ENCODE measurements around the gene EIF4E2. TPM values are rescaled to one million over a fixed set of nuclear protein-coding genes. Genes with fewer than 3 reads are reported as not detected.

Gene EIF4E2
- total and polyA plus RNA-seq, 2 donors (not counting 3 experiments of a cell fraction or from before 2014, with no cell fraction given), result 50.0 to 96.5 TPM

DNA sequence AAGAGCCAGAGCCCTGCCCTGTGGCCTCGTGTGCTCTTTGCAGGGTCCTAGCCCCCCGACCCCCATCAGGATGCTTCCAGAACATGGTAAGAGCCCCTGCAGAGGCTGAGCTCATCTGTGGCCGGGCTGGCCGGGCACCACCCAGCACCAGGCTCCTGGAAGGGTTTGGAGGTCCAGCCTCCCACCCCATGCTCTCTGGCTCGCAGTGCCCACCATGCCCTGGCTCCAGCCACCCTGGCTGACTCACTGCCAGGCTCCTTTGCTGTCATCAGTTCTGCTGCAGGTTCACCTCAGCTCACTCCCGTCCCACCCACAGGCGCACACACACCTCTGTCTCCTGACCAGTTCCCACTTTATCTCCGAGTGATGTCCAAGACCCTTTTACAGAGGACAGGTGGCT, 37.5 kb downstream of the EIF4E2 start:
- BruUV-seq (replicated peaks), result no TSS peak
- Histone ChIP-seq H3K9me1 (replicated peaks; ENCODE audit: control insufficient read depth, extremely low read depth, insufficient read depth, low read length) (no peaks in the 10 kb centered on the region), H3K9me3 (replicated peaks; ENCODE audit: control insufficient read depth, insufficient read depth, low read length) (no peaks in the 10 kb centered on the region), H4K20me1 (replicated peaks; ENCODE audit: control insufficient read depth, extremely low read depth, insufficient read depth, low read length) (no peaks in the 10 kb centered on the region), H3K36me3 (ENCODE audit: control insufficient read depth in 2 of 2, extremely low read depth in 1 of 2, insufficient read depth in 2 of 2, low read length in 2 of 2) (no peaks in the 10 kb centered on the region), H3K4me2 (ENCODE audit: insufficient read depth, low read length) (no peak overlapping the region), H3K27me3 (ENCODE audit: control insufficient read depth in 2 of 2, insufficient read depth in 2 of 2, low read length in 2 of 2) (no peaks in the 10 kb centered on the region), H3K9ac (replicated peaks; ENCODE audit: extremely low read depth, insufficient read depth, low read length) (no peak overlapping the region), H3K79me2 (ENCODE audit: control insufficient read depth, insufficient read depth, low read length) (no peaks in the 10 kb centered on the region), H3K4me1 (ENCODE audit: control insufficient read depth, extremely low read depth, insufficient read depth, low read length) (peaks cover 7% of the 10 kb centered on the region), H2AFZ (ENCODE audit: low read depth, low read length) (no peak overlapping the region), H3K4me3 (replicated peaks in 1 of 3; ENCODE audit: insufficient read depth in 1 of 3, low read depth in 1 of 3, low read length in 3 of 3) (no peak overlapping the region), H3K27ac (ENCODE audit: insufficient read depth, low read depth, low read length) (no peak overlapping the region)
- POLR2A ChIA-PET, result no interaction called here
- FAIRE-seq (no peak), DNase-seq (ENCODE audit: low read depth, low spot score) (no peak)
- dilution Hi-C loops (cut with MboI; ENCODE audit: extremely low pct_ligation_motif_present, low sequenced_read_pairs), result no loop called here
- CTCF ChIA-PET, result no interaction called here
- TF ChIP-seq MYC (IDR thresholded peaks at IDR 0.05; ENCODE audit: low read depth, low read length) (no peak), FOS (IDR thresholded peaks at IDR 0.05; ENCODE audit: borderline replicate concordance, insufficient read depth, low read length) (no peak), EZH2 (IDR thresholded peaks at IDR 0.05; ENCODE audit: borderline replicate concordance, low read depth, low read length, severe bottlenecking) (no peak), POLR2A (IDR thresholded peaks at IDR 0.05; ENCODE audit: low read depth, low read length) (no peak), GATA2 (IDR thresholded peaks at IDR 0.05; ENCODE audit: insufficient read depth, insufficient read length, low read depth, low read length) (no peak), JUN (IDR thresholded peaks at IDR 0.05; ENCODE audit: borderline replicate concordance, insufficient read depth, insufficient read length, low read depth) (no peak), POLR2AphosphoS5 (IDR thresholded peaks at IDR 0.05; ENCODE audit: insufficient read depth, low read depth, low read length) (no peak)
- TF ChIP-seq, protein P1, sequence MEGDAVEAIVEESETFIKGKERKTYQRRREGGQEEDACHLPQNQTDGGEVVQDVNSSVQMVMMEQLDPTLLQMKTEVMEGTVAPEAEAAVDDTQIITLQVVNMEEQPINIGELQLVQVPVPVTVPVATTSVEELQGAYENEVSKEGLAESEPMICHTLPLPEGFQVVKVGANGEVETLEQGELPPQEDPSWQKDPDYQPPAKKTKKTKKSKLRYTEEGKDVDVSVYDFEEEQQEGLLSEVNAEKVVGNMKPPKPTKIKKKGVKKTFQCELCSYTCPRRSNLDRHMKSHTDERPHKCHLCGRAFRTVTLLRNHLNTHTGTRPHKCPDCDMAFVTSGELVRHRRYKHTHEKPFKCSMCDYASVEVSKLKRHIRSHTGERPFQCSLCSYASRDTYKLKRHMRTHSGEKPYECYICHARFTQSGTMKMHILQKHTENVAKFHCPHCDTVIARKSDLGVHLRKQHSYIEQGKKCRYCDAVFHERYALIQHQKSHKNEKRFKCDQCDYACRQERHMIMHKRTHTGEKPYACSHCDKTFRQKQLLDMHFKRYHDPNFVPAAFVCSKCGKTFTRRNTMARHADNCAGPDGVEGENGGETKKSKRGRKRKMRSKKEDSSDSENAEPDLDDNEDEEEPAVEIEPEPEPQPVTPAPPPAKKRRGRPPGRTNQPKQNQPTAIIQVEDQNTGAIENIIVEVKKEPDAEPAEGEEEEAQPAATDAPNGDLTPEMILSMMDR (IDR thresholded peaks at IDR 0.05; ENCODE audit: extremely low read depth in 1 of 2, insufficient read depth in 1 of 2, low read depth in 1 of 2, low read length in 2 of 2), result no peak
- TF ChIP-seq, protein P2, sequence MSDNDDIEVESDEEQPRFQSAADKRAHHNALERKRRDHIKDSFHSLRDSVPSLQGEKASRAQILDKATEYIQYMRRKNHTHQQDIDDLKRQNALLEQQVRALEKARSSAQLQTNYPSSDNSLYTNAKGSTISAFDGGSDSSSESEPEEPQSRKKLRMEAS (IDR thresholded peaks at IDR 0.05; ENCODE audit: insufficient read depth, insufficient read length), result no peak
- intact Hi-C loops (cut with micrococcal nuclease), result no loop called here

All from endothelial cell of umbilical vein (primary cell).